ENCODE measurements around the gene COPZ1.

The COPZ1 gene

DNA sequence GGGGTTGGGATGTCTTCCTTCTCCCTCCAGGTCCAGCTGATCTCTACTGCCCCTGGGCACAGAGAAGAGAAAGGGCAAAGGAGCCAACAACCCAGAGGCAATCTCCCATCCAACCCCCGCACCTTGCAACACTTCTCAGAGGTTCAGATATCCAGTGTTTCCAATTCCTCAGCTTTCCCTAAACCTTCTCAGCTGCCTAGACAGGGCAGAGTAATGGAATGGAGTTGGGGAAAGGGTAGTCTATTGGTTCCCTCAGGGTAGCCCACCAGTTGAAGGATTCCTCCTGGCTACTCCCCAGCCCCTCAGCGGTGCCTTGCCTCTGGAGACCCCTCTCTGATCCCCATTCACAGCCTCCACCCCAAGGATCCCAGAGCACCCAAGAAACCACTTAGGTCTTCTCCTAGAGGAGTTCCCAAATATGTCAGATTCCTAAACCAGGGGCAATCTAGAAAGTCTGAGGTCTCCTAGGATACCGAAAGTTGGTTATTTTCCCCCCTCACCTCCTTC is 24.7 kb upstream of the COPZ1 start:
- no peak for DNase-seq (ENCODE audit: extremely low read depth, low read depth)
- TF ChIP-seq, protein P1, sequence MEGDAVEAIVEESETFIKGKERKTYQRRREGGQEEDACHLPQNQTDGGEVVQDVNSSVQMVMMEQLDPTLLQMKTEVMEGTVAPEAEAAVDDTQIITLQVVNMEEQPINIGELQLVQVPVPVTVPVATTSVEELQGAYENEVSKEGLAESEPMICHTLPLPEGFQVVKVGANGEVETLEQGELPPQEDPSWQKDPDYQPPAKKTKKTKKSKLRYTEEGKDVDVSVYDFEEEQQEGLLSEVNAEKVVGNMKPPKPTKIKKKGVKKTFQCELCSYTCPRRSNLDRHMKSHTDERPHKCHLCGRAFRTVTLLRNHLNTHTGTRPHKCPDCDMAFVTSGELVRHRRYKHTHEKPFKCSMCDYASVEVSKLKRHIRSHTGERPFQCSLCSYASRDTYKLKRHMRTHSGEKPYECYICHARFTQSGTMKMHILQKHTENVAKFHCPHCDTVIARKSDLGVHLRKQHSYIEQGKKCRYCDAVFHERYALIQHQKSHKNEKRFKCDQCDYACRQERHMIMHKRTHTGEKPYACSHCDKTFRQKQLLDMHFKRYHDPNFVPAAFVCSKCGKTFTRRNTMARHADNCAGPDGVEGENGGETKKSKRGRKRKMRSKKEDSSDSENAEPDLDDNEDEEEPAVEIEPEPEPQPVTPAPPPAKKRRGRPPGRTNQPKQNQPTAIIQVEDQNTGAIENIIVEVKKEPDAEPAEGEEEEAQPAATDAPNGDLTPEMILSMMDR (IDR thresholded peaks at IDR 0.05; ENCODE audit: low read depth, low read length) = no peak

DNA sequence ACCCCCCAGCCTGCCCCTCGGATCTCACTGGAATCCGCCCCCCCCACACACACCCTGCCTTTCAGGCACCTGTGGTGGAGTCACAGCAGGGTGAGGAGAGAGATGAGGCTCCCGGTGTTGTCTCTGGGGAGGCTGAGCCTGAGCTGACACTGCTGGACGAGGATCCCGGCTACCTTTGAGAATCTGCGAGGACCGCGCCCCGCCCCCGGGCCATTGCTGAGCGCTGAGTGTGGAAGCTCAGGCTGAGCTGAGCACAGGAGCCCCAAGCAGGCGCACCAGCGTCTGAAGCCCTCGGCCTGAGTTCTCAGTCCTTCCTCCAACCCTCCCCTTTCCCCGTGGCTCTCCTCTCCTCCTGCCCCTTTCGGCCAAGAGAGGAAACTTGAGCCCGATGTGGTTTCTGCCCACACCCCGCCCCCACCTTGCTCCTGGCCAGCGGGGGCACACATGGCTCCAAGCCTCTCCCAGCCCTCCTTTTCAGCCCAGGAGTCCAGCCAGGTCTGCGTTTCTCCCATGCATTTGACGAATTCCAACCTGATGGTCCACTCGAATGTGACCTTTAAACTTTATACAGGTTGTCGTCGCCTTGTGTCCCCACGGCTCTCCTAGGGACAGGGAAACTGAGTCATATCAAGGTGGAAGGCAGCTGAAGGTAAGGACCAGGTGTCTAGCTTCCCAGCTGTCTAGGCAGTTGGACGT is 24.1 kb upstream of the COPZ1 start, which contains the start of gene NFE2:
Gene NFE2, minus strand, starts transcription at position 284 of the 696 bp plus-strand sequence. CDS start 5,767 bp downstream, outside the sequence.
- no peak for DNase-seq (ENCODE audit: extremely low read depth, low read depth)
- TF ChIP-seq, protein P1 (IDR thresholded peaks at IDR 0.05; ENCODE audit: low read depth, low read length) = peak; percentile 5

- TF ChIP-seq, protein P1 (IDR thresholded peaks at IDR 0.05; ENCODE audit: low read depth, low read length) = no peak
- DNase-seq (ENCODE audit: extremely low read depth, low read depth) = no peak
Measured at GRCh38 chr12:54301428-54302048, 23.4 kb upstream of the COPZ1 start.

- DNase-seq (ENCODE audit: extremely low read depth, low read depth) = no peak
- TF ChIP-seq, protein P1 (IDR thresholded peaks at IDR 0.05; ENCODE audit: low read depth, low read length) = no peak
Measured at GRCh38 chr12:54303640-54304039, 21.3 kb upstream of the COPZ1 start.

DNA sequence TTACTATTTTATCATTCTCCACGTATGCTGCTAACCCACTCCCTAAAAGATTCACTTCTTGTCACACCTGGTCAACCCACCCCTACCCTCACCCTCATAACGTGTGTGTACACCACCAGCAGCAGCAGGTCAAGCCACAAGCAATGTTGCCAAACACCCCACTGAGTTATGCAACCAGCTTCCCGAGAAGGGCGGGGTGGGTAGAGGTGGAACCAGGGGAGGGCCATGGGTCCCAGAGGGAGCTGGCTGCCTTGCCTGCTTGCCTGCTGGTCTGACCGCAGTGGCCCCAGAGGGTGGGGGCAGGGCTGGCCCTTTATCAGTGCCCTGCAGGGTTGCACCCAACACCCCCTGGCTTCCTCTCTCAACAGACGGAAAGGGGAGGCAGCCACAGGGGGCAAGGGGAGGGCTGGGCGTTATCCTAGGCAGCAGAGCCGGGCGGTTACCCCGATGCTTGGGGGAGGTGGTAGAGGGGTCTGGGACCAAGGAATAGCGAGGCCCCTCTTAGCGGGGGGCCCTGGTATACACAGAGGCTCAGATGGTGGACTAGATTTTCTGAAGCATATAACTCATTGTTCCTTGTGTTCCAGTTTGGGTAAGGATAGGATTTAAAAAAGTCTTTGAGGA is 20.6 kb upstream of the COPZ1 start:
- TF ChIP-seq, protein P1 (IDR thresholded peaks at IDR 0.05; ENCODE audit: low read depth, low read length) = no peak
- DNase-seq (ENCODE audit: extremely low read depth, low read depth) = no peak

DNA sequence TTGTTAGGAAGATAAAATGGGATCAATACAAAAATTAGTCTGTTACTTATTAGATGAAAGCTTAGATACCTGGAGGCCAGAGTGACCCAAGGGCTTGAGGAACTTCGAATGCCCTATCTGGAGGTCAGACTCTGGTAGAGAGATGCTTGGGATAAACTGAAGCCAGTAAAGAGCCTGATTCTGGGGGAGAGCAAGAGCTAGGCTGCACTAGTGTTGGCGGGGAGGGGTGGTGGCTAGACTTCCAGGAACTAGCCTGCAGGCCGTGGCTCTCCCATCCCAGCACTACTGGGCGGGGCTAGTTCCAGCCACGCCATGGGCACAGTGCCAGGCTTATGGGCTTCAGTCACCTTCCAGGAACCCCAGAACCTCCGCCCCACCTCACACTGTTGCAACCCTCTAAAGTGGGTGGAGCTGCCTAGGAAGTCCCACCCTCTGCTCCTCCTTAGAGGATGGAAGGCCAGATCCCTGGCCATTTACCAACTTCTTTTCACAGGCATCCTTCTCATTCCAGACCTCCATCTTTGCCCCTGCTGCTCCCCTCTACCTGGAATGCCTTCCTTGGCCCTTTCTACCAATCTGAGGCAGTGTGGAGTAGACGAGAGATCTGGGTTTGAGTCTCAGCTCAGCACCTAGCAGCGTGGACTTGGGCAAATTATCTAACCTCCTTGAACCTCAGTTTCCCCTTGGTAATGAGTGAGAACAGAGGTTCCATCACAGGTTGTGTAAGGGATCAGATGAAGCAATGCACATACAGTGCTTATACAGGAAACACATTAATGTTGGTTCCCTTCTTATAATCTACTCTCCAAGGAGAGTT is 17.8 kb upstream of the COPZ1 start:
- TF ChIP-seq, protein P1 (IDR thresholded peaks at IDR 0.05; ENCODE audit: low read depth, low read length) = no peak
- peak; percentile 42 for DNase-seq (ENCODE audit: extremely low read depth, low read depth)

All from AG09319 (cell line).